SK-N-SH (cell line): Measurements from ENCODE around the gene PSIP1. TPM values are rescaled to one million over a fixed set of nuclear protein-coding genes. Genes with fewer than 3 reads are reported as not detected.

ENCODE experiments used
- CTCF ChIA-PET: fragments of 300-600, 350-600 bp; formaldehyde crosslinking; extraction: SDS; loops from one replicate; lab custom pipeline; 2021; lab: Yijun Ruan, JAX
- POLR2A ChIA-PET: fragments of 350-600 bp; sonication (Branson Sonifier 250); formaldehyde crosslinking; extraction: SDS; loops from one replicate; lab custom pipeline; 2020; ENCODE audit warnings: antibody characterized with exemption, inconsistent platforms; lab: Yijun Ruan, JAX
- DNase-seq: peaks from one replicate; pipeline ENCODE4 v3.0.0; 2012
- H2AFZ ChIP-seq: fragments of 200-600 bp; sonication (generic); 2 replicates; pipeline ENCODE4 v1.8.1; 2016; ENCODE audit warnings: antibody characterized with exemption, mild to moderate bottlenecking, low read depth
- H3F3A ChIP-seq: fragments of 200-600 bp; sonication (generic); replicated peaks from 2 replicates; pipeline ENCODE3; 2016; ENCODE audit warnings: antibody characterized with exemption, mild to moderate bottlenecking; ENCODE audit not compliant: insufficient read depth
- H3K27ac ChIP-seq, 2 experiments: fragments of 200-500 bp in 1 of 2; fragments of 200-600 bp in 1 of 2; sonication (Bioruptor generic) in 1 of 2; sonication (generic), shearing (Covaris generic) in 1 of 2; 2 replicates each; pipeline versions ENCODE4 v1.5.1 to v1.6.1; 2014 to 2016; ENCODE audit warnings: low read depth in 2 of 2, inconsistent platforms in 1 of 2, low read length in 1 of 2, mild to moderate bottlenecking in 1 of 2, mixed read lengths in 1 of 2
- H3K27me3 ChIP-seq: fragments of 200-600 bp; sonication (generic), shearing (Covaris generic); 2 replicates; pipeline ENCODE4 v1.6.1; 2016; ENCODE audit warnings: mixed run types; ENCODE audit not compliant: insufficient read depth
- H3K36me3 ChIP-seq, 2 experiments: fragments of 200-500 bp in 1 of 2; fragments of 200-600 bp in 1 of 2; sonication (Bioruptor generic) in 1 of 2; sonication (generic) in 1 of 2; replicated peaks in 1 of 2; 2 replicates each; pipeline versions ENCODE3 to v1.5.1; 2014 to 2016; ENCODE audit warnings: low read length in 1 of 2, mild to moderate bottlenecking in 1 of 2; ENCODE audit not compliant: insufficient read depth in 2 of 2, control insufficient read depth in 1 of 2
- H3K4me1 ChIP-seq, 2 experiments: fragments of 200-500 bp in 1 of 2; fragments of 200-600 bp in 1 of 2; sonication (Bioruptor generic) in 1 of 2; sonication (generic), shearing (Covaris generic) in 1 of 2; 2 replicates each; pipeline versions ENCODE4 v1.5.1 to v1.6.1; 2014 to 2016; ENCODE audit warnings: low read depth in 1 of 2, low read length in 1 of 2, mixed run types in 1 of 2; ENCODE audit not compliant: insufficient read depth in 2 of 2, control insufficient read depth in 1 of 2
- H3K4me2 ChIP-seq: fragments of 200-600 bp; sonication (generic), shearing (Covaris generic); 2 replicates; pipeline ENCODE4 v1.6.1; 2017; ENCODE audit warnings: mixed run types
- H3K4me3 ChIP-seq, 2 experiments: fragments of 200-500 bp in 1 of 2; fragments of 200-600 bp in 1 of 2; sonication (Bioruptor generic) in 1 of 2; sonication (generic), shearing (Covaris generic) in 1 of 2; 2 replicates each; pipeline versions ENCODE4 v1.5.1 to v1.8.1; 2014 to 2016; ENCODE audit warnings: low read depth in 2 of 2, inconsistent platforms in 1 of 2, low read length in 1 of 2, mild to moderate bottlenecking in 1 of 2, mixed read lengths in 1 of 2, moderate library complexity in 1 of 2
- H3K79me2 ChIP-seq: fragments of 200-600 bp; sonication (generic); 2 replicates; pipeline ENCODE4 v1.8.1; 2017; ENCODE audit warnings: mild to moderate bottlenecking; ENCODE audit not compliant: insufficient read depth
- H3K9ac ChIP-seq: fragments of 200-600 bp; sonication (generic); 2 replicates; pipeline ENCODE4 v1.6.1; 2017; ENCODE audit warnings: mixed run types
- H3K9me2 ChIP-seq: fragments of 200-600 bp; sonication (generic); 2 replicates; pipeline ENCODE4 v1.6.1; 2017; ENCODE audit warnings: mixed run types
- H3K9me3 ChIP-seq: fragments of 200-600 bp; sonication (generic); 2 replicates; pipeline ENCODE4 v1.6.1; 2017; ENCODE audit warnings: mixed run types, mild to moderate bottlenecking, moderate library complexity
- H4K20me1 ChIP-seq: fragments of 200-600 bp; sonication (generic); 2 replicates; pipeline ENCODE4 v1.6.1; 2017; ENCODE audit warnings: mild to moderate bottlenecking, mixed run types; ENCODE audit not compliant: insufficient read depth
- CHD2 ChIP-seq: fragments of 150-350 bp; IDR thresholded peaks from 2 replicates; pipeline ENCODE4 v1.6.1; 2018; ENCODE audit warnings: low read length; ENCODE audit not compliant: partially characterized antibody
- CTCF ChIP-seq: fragments of 200-600 bp; sonication (generic); IDR thresholded peaks from 2 replicates; pipeline ENCODE4 v1.6.1; 2017; ENCODE audit warnings: antibody characterized with exemption, mild to moderate bottlenecking, moderate library complexity
- ELF1 ChIP-seq: IDR thresholded peaks from 2 replicates; pipeline ENCODE4 v1.4.0; 2012
- FOSL2 ChIP-seq: IDR thresholded peaks from 2 replicates; pipeline ENCODE4 v1.4.0; 2012; ENCODE audit warnings: low read depth, mild to moderate bottlenecking, moderate library complexity, borderline replicate concordance
- FOXJ3 ChIP-seq: sonication (generic); formaldehyde crosslinking; IDR thresholded peaks from 2 replicates; pipeline ENCODE4 v1.5.1; 2020; ENCODE audit warnings: mild to moderate bottlenecking, missing genetic modification reagents
- GABPA ChIP-seq: IDR thresholded peaks from 2 replicates; pipeline ENCODE4 v1.4.0; 2012; ENCODE audit warnings: low read depth, mild to moderate bottlenecking
- GATA2 ChIP-seq: sonication (generic); formaldehyde crosslinking; IDR thresholded peaks from 2 replicates; pipeline ENCODE4 v1.5.0; 2020; ENCODE audit warnings: mild to moderate bottlenecking, missing genetic modification reagents
- JUND ChIP-seq: IDR thresholded peaks from 2 replicates; pipeline ENCODE4 v1.4.0; 2012
- MEF2A ChIP-seq: IDR thresholded peaks from 2 replicates; pipeline ENCODE4 v1.4.0; 2012; ENCODE audit warnings: low read depth, borderline replicate concordance
- MXI1 ChIP-seq: IDR thresholded peaks from 2 replicates; pipeline ENCODE4 v1.6.1; 2012; ENCODE audit warnings: mild to moderate bottlenecking, low read depth, low read length, improper control_type of control experiment
- NRF1 ChIP-seq: IDR thresholded peaks from 2 replicates; pipeline ENCODE4 v1.6.1; 2012; ENCODE audit warnings: low read depth, mild to moderate bottlenecking, low read length
- RAD21 ChIP-seq: IDR thresholded peaks from 2 replicates; pipeline ENCODE4 v1.6.1; 2012; ENCODE audit warnings: mild to moderate bottlenecking, low read length
- RCOR1 ChIP-seq: fragments of 150-350 bp; IDR thresholded peaks from 2 replicates; pipeline ENCODE4 v1.6.1; 2017; ENCODE audit warnings: antibody characterized with exemption, low read length
- RFX5 ChIP-seq: IDR thresholded peaks from 2 replicates; pipeline ENCODE4 v1.6.1; 2012; ENCODE audit warnings: mild to moderate bottlenecking, improper control_type of control experiment, low read length
- RXRA ChIP-seq: IDR thresholded peaks from 2 replicates; pipeline ENCODE4 v1.4.0; 2012; ENCODE audit warnings: low read depth, mild to moderate bottlenecking, borderline replicate concordance
- SIN3A ChIP-seq: IDR thresholded peaks from 2 replicates; pipeline ENCODE4 v1.6.1; 2012; ENCODE audit warnings: low read depth, mild to moderate bottlenecking, low read length, moderate library complexity, borderline replicate concordance
- SMC3 ChIP-seq: IDR thresholded peaks from 2 replicates; pipeline ENCODE4 v1.6.1; 2012; ENCODE audit warnings: low read depth, low read length, improper control_type of control experiment
- TCF12 ChIP-seq: IDR thresholded peaks from 2 replicates; pipeline ENCODE4 v1.4.0; 2012
- USF2 ChIP-seq: fragments of 150-350 bp; IDR thresholded peaks from 2 replicates; pipeline ENCODE4 v1.6.1; 2017; ENCODE audit warnings: antibody characterized with exemption, low read length, low read depth, borderline replicate concordance
- ZBTB33 ChIP-seq: IDR thresholded peaks from 2 replicates; pipeline ENCODE4 v1.4.0; 2012; ENCODE audit warnings: low read depth, borderline replicate concordance
- WGBS: methylation state at CpG from one replicate; pipeline ENCODE4 v1.1.6; 2017; ENCODE audit warnings: low lambda C conversion rate; 5-methylcytosine and 5-hydroxymethylcytosine counted together
- polyA plus RNA-seq, 3 experiments: library from polyadenylated mRNA; depleted of rRNA; stranded (reverse); fragments of >200 nt; gene quantifications; 2 replicates each; pipeline ENCODE4 v1.2.3, GENCODE V29; 2012

The PSIP1 gene
- polyA plus RNA-seq, 1 of the 3 experiments (the other 2 are of a cell fraction) = 21.0 TPM

GRCh38 chr9:15480028-15480427 is 30.7 kb downstream of the PSIP1 start:
- Histone ChIP-seq H3K4me1 (peaks cover 0 to 4% of the 10 kb centered on the region in 2 experiments; a peak in 2 of 4 replicates), H4K20me1 (no peaks in the 10 kb centered on the region), H3K27ac (no peak overlapping the region), H3F3A (peaks cover 16% of the 10 kb centered on the region), H3K9me3 (no peaks in the 10 kb centered on the region), H3K79me2 (no peaks in the 10 kb centered on the region; the same call in 1 of the 2 replicates), H3K36me3 (peaks cover 53 to 56% of the 10 kb centered on the region in 2 experiments), H3K27me3 (no peaks in the 10 kb centered on the region), H3K9ac (no peak overlapping the region), H3K9me2 (no peaks in the 10 kb centered on the region; the same call in 1 of the 2 replicates), H3K4me2 (no peak overlapping the region), H3K4me3 (no peak overlapping the region), H2AFZ (no peak overlapping the region)
- ChIA-PET CTCF (interaction anchor here (0.9 kb wide), 1 partner anchor 126 kb away, joined by 3 read pairs; no protein-coding TSS in a partner anchor), POLR2A (no interaction called here)
- TF ChIP-seq JUND (no peak), NRF1 (no peak), MXI1 (no peak), USF2 (no peak), RFX5 (no peak), SIN3A (no peak), FOSL2 (no peak), RCOR1 (no peak), GATA2 (no peak)
- no peak for DNase-seq
- WGBS = 94% methylated on average over 1 of the region's 1 CpG

GRCh38 chr9:15475923-15476536 is 34.7 kb downstream of the PSIP1 start:
- peaks cover 14% of the 10 kb centered on the region for H3F3A ChIP-seq
- no peaks in the 10 kb centered on the region for H3K27me3 ChIP-seq
- no peak overlapping the region for H3K4me3 ChIP-seq
- no peaks in the 10 kb centered on the region; a peak in 1 of 4 replicates for H3K4me1 ChIP-seq
- TF ChIP-seq MXI1 (no peak), ZBTB33 (no peak), MEF2A (no peak), FOXJ3 (no peak), SMC3 (no peak), CTCF (no peak), TCF12 (no peak), GABPA (no peak), ELF1 (no peak), RCOR1 (no peak), CHD2 (no peak), RXRA (no peak), RAD21 (no peak)
- no peaks in the 10 kb centered on the region for H4K20me1 ChIP-seq
- no peak overlapping the region for H3K27ac ChIP-seq
- H3K79me2 ChIP-seq = no peaks in the 10 kb centered on the region; the same call in 1 of the 2 replicates
- H3K9ac ChIP-seq = no peak overlapping the region
- ChIA-PET POLR2A (no interaction called here), CTCF (interaction anchor here (1.1 to 2.7 kb wide), 3 partner anchors 10 to 35 kb away, joined by 3 to 8 read pairs (median 5); partner anchors contain the start of gene PSIP1)
- 91% methylated on average over 8 of the region's 8 CpGs for WGBS
- no peak overlapping the region for H3K4me2 ChIP-seq
- peaks cover 60 to 74% of the 10 kb centered on the region in 2 experiments for H3K36me3 ChIP-seq
- no peaks in the 10 kb centered on the region; the same call in 1 of the 2 replicates for H3K9me2 ChIP-seq
- H2AFZ ChIP-seq = no peak overlapping the region
- H3K9me3 ChIP-seq = no peaks in the 10 kb centered on the region
- DNase-seq = no peak
